GM12864 (cell line): ENCODE measurements around the gene RMRP.

ENCODE experiments used
- DNase-seq: peaks from one replicate; pipeline ENCODE4 v3.0.0-alpha.2; 2011; ENCODE audit warnings: low read depth
- H3K4me3 ChIP-seq: 2 replicates; pipeline ENCODE4 v1.5.1; 2011; ENCODE audit warnings: mild to moderate bottlenecking, low read depth, low read length, control low read depth
- CTCF ChIP-seq: IDR thresholded peaks from 2 replicates; pipeline ENCODE4 v1.5.1; 2011; ENCODE audit warnings: low read depth, mild to moderate bottlenecking, moderate library complexity, low read length, control low read depth, inconsistent platforms; ENCODE audit errors: missing control alignments

RMRP gene

GRCh38 chr9:35657546-35658136 is at the start of gene RMRP:
TSS of gene RMRP (minus strand) at chr9:35658019.
- DNase-seq = peak; percentile 98
- peak within 1 kb of the TSS; percentile 83 for H3K4me3 ChIP-seq
- TF ChIP-seq CTCF = peak; percentile 21

- DNase-seq = no peak
- no peak overlapping the region for H3K4me3 ChIP-seq
- no peak for TF ChIP-seq CTCF
Measured at GRCh38 chr9:35706951-35707350, 49.1 kb upstream of the RMRP start.

- no peak overlapping the region for H3K4me3 ChIP-seq
- no peak for DNase-seq
- TF ChIP-seq CTCF = no peak
Measured at GRCh38 chr9:35705836-35706430, 48.1 kb upstream of the RMRP start.

GRCh38 chr9:35705372-35705771 is 47.6 kb upstream of the RMRP start:
- TF ChIP-seq CTCF = no peak

GRCh38 chr9:35703906-35704672 is 46.3 kb upstream of the RMRP start:
- TF ChIP-seq CTCF = no peak
- no peak overlapping the region for H3K4me3 ChIP-seq
- DNase-seq = no peak

More at GRCh38 chr9:35705372-35705771, 47.6 kb upstream of the RMRP start:
- no peak overlapping the region for H3K4me3 ChIP-seq
- DNase-seq = no peak

- H3K4me3 ChIP-seq = no peak overlapping the region
- DNase-seq = no peak
- TF ChIP-seq CTCF = no peak
Measured at GRCh38 chr9:35702696-35703095, 44.9 kb upstream of the RMRP start.
